ENCODE data around the gene MTARC2. TPM values are rescaled to one million over a fixed set of nuclear protein-coding genes. Genes with fewer than 3 reads are reported as not detected.

Gene MTARC2
- total RNA-seq, 1 donor, result 2.0 TPM

DNA sequence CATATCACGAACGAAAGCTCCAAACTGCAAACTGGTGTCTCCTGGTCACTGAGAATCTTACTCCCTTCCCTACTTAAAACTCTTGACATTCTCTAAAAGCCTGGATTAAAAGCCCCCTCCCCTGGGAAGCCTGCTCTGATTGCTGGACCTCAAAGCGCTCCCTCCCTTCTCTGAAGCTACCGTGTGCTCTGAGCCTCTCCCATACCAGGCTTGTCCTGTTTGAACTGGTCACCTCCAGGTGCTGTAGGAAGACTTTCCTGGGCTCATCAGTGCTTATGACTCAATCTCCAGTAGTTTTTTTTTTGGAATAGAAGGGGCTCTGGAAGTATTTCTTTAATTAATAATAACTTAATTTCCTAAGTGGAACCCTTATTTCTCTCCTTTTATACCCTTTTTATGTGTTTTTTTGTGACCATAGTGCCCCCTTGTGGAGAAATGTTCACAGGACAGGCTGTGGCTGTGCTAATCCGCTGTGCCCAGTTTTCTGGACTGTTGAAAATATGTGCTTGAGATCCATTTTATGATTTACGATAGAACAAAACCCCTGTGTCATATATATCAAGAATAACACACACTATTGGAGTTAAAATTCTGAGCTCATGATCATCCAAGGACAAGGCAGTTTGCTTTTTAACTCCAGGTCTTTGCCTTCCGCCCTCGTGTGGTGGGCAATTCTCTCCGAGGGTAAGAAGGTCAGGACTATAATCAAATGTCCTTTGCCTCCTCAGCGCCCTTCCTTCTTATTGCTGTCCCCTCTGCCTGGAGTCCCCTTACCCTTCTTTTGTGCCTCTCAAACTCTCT lies 55.5 kb downstream of the MTARC2 start:
- peak; percentile 51 for DNase-seq (ENCODE audit: low read depth)
- H3K4me3 ChIP-seq (ENCODE audit: low read depth, low read length), result no peak overlapping the region
- TF ChIP-seq CTCF (IDR thresholded peaks at IDR 0.05; ENCODE audit: insufficient read depth, low read length), result peak; percentile 73

GRCh38 chr1:220804202-220804586 lies 56.1 kb downstream of the MTARC2 start:
- no peak for TF ChIP-seq CTCF (IDR thresholded peaks at IDR 0.05; ENCODE audit: insufficient read depth, low read length)
- no peak for DNase-seq (ENCODE audit: low read depth)
- no peak overlapping the region for H3K4me3 ChIP-seq (ENCODE audit: low read depth, low read length)

DNA sequence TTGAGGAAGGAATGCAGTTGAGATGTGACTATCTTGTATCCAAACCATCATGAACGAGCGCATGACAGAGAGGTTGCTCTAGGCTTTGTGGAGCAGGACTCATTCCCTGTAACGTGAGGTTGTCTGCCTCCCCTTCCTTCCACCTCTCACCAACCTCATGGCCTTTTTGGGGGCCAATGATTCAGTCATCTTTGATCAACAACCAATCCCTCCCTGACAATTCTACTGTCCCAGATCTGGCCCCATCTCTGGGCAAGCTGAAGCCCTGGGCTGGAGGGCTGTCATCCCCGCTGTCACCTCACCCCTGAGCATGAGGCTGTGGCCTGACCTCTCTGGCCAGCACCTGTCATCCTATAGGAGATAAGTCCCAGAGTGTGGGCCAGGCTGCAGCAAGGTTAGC lies 58.3 kb downstream of the MTARC2 start:
- no peak for TF ChIP-seq CTCF (IDR thresholded peaks at IDR 0.05; ENCODE audit: insufficient read depth, low read length)
- H3K4me3 ChIP-seq (ENCODE audit: low read depth, low read length), result no peak overlapping the region
- DNase-seq (ENCODE audit: low read depth), result no peak

- H3K4me3 ChIP-seq (ENCODE audit: low read depth, low read length), result no peak overlapping the region
- no peak for DNase-seq (ENCODE audit: low read depth)
- TF ChIP-seq CTCF (IDR thresholded peaks at IDR 0.05; ENCODE audit: insufficient read depth, low read length), result no peak
Observed at GRCh38 chr1:220807726-220808125, 59.6 kb downstream of the MTARC2 start.

DNA sequence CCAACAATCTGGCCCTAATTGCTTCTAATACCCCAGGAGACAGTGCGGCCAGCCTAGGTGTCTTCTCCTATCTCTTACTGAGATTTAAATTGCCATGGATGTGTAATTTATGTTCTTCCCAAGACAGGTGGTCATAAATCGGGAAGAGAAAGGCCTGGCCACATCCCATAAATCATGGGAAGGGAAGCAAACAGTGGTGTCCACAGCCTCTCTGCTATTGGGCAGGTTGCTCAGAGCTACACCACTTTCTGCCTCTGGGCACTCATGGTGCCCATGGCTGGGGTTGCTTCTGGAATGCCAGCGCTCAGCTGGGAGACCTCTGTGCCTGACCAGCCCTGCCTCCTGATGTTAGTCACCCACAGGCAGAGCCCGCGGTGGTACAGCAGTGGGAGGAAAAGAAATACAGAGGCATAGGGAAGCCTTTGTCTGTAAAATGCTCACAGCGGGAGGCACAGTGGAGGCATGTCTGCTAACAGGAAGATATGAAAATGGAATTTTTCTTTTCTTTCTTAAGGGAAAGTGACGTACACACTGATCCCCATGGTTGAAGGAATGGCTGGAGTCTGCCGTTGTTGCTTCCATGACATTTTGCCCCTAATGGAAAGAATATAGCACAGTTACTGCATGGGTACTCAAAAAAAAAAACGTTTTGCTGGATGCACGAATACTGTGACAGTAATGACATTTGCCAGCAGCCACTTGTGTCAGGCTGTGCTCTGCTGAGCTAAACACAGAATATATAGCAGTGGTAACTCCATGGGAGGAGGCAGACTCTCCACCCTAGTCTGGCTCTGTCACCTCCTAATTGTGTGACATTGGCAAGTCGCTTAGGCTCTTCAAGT lies 60.4 kb downstream of the MTARC2 start:
- no peak overlapping the region for H3K4me3 ChIP-seq (ENCODE audit: low read depth, low read length)
- DNase-seq (ENCODE audit: low read depth), result no peak
- no peak for TF ChIP-seq CTCF (IDR thresholded peaks at IDR 0.05; ENCODE audit: insufficient read depth, low read length)

DNA sequence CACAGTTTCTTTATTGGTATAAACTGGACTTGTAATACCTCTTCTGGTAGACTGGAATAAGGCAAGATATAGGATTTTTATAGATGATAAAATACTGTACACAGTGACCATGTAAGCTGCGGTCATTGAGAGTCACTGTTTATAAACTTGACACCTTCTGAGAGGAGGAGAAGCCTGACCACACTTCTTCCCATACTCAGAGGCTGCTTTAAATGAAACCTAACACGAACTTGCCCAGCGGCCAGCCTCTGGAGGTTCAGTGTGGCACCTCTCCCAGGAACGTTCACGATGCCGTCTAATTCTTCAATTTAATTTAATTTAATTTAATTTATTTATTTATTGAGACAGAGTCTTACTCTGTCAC lies 61.0 kb downstream of the MTARC2 start:
- H3K4me3 ChIP-seq (ENCODE audit: low read depth, low read length), result no peak overlapping the region
- no peak for TF ChIP-seq CTCF (IDR thresholded peaks at IDR 0.05; ENCODE audit: insufficient read depth, low read length)
- DNase-seq (ENCODE audit: low read depth), result no peak
